H1 (cell line): ENCODE results near the gene FCGBP. TPM values are rescaled to one million over a fixed set of nuclear protein-coding genes. Genes with fewer than 3 reads are reported as not detected.

Experiments
- CTCF ChIA-PET: fragments of 300-600 bp; sonication (Branson Sonifier 250); formaldehyde crosslinking; loops from one replicate; lab custom pipeline; 2021; ENCODE audit not compliant: partially characterized antibody; lab: Charles Lee
- POLR2A ChIA-PET: fragments of 300-600 bp; sonication (Branson Sonifier 250); formaldehyde crosslinking; loops from one replicate; lab custom pipeline; 2021; ENCODE audit warnings: inconsistent platforms; ENCODE audit not compliant: partially characterized antibody; lab: Charles Lee
- DNase-seq, 2 experiments: peaks; one replicate each; pipeline versions ENCODE4 v3.0.0 to v3.0.0-alpha.2; 2010 to 2022; ENCODE audit warnings: low spot score in 2 of 2, low read depth in 1 of 2, mixed read lengths in 1 of 2
- FAIRE-seq: peaks from 2 replicates; lab custom pipeline; 2011; peaks lifted over from hg19 to GRCh38; lab: Jason Lieb, UNC
- H2AFZ ChIP-seq: 2 replicates; pipeline ENCODE4 v1.8.1; 2012; ENCODE audit warnings: low read length, inconsistent platforms
- H2AK5ac ChIP-seq: 2 replicates; pipeline ENCODE4 v1.6.1; 2013; ENCODE audit warnings: low read depth, low read length
- H2BK120ac ChIP-seq: replicated peaks from 2 replicates; pipeline ENCODE3; 2013; ENCODE audit warnings: low read depth, low read length, inconsistent platforms
- H2BK12ac ChIP-seq: 2 replicates; pipeline ENCODE4 v1.6.1; 2013; ENCODE audit warnings: low read depth, low read length
- H2BK15ac ChIP-seq: 2 replicates; pipeline ENCODE4 v1.6.1; 2013; ENCODE audit warnings: low read length
- H2BK20ac ChIP-seq: 2 replicates; pipeline ENCODE4 v1.6.1; 2013; ENCODE audit warnings: low read length
- H2BK5ac ChIP-seq: 2 replicates; pipeline ENCODE4 v1.6.1; 2013; ENCODE audit warnings: low read depth, low read length
- H3K14ac ChIP-seq: 2 replicates; pipeline ENCODE4 v1.6.1; 2013; ENCODE audit warnings: inconsistent platforms; ENCODE audit not compliant: insufficient read length
- H3K18ac ChIP-seq: 2 replicates; pipeline ENCODE4 v1.6.1; 2013; ENCODE audit warnings: low read length; ENCODE audit errors: extremely low read depth
- H3K23ac ChIP-seq: 2 replicates; pipeline ENCODE4 v1.6.1; 2013; ENCODE audit warnings: inconsistent platforms; ENCODE audit not compliant: insufficient read length
- H3K23me2 ChIP-seq: 2 replicates; pipeline ENCODE4 v1.6.1; 2013; ENCODE audit warnings: low read depth, low read length
- H3K27ac ChIP-seq: 2 replicates; pipeline ENCODE4 v1.6.1; 2011; ENCODE audit warnings: low read depth, low read length, inconsistent platforms
- H3K27me3 ChIP-seq, 4 experiments: replicated peaks in 1 of 4; 1 replicate in 1 of 4; 2 replicates in 3 of 4; pipeline versions ENCODE4 v1.6.1 to v1.8.1; 2011 to 2013; ENCODE audit warnings: low read length in 3 of 4, mild to moderate bottlenecking in 3 of 4, inconsistent platforms in 2 of 4, mixed read lengths in 2 of 4, moderate library complexity in 1 of 4; ENCODE audit not compliant: control insufficient read depth in 3 of 4, insufficient read depth in 3 of 4; ENCODE audit errors: extremely low read depth in 1 of 4
- H3K36me3 ChIP-seq, 4 experiments: 2 replicates each; pipeline versions ENCODE4 v1.6.1 to v1.8.1; 2011 to 2013; ENCODE audit warnings: mild to moderate bottlenecking in 4 of 4, low read length in 3 of 4, moderate library complexity in 2 of 4, control low read depth in 1 of 4, inconsistent platforms in 1 of 4; ENCODE audit not compliant: insufficient read depth in 4 of 4, control insufficient read depth in 2 of 4
- H3K4ac ChIP-seq: replicated peaks from 2 replicates; pipeline ENCODE3; 2013; ENCODE audit warnings: low read length, low read depth, mixed read lengths, inconsistent platforms; ENCODE audit not compliant: insufficient read length
- H3K4me1 ChIP-seq, 4 experiments: replicated peaks in 1 of 4; 1 replicate in 1 of 4; 2 replicates in 3 of 4; pipeline versions ENCODE4 v1.6.1 to v1.8.1; 2011 to 2013; ENCODE audit warnings: low read length in 3 of 4, inconsistent platforms in 2 of 4, mixed read lengths in 1 of 4; ENCODE audit not compliant: insufficient read depth in 4 of 4, control insufficient read depth in 3 of 4
- H3K4me2 ChIP-seq, 2 experiments: 2 replicates each; pipeline versions ENCODE4 v1.6.1 to v1.8.1; 2011 to 2013; ENCODE audit warnings: low read depth in 2 of 2, low read length in 2 of 2, control low read depth in 1 of 2, inconsistent platforms in 1 of 2, mild to moderate bottlenecking in 1 of 2; ENCODE audit not compliant: insufficient read depth in 1 of 2
- H3K4me3 ChIP-seq, 4 experiments: fragments of 200-600, 300-600 bp in 1 of 4; sonication (generic), shearing (Covaris generic), sonication (Bioruptor Twin) in 1 of 4; 2 replicates each; pipeline versions ENCODE4 v1.5.1 to v1.8.1; 2011 to 2016; ENCODE audit warnings: low read length in 4 of 4, low read depth in 3 of 4, control low read depth in 2 of 4, inconsistent platforms in 2 of 4, mild to moderate bottlenecking in 2 of 4, mixed read lengths in 1 of 4, moderate library complexity in 1 of 4; ENCODE audit not compliant: insufficient read depth in 2 of 4; ENCODE audit errors: extremely low read depth in 1 of 4
- H3K56ac ChIP-seq: replicated peaks from 2 replicates; pipeline ENCODE3; 2013; ENCODE audit warnings: low read depth, mild to moderate bottlenecking, mixed read lengths, low read length, inconsistent platforms; ENCODE audit not compliant: insufficient read length
- H3K79me1 ChIP-seq: 2 replicates; pipeline ENCODE4 v1.6.1; 2013; ENCODE audit warnings: low read depth, low read length, control low read depth
- H3K79me2 ChIP-seq, 2 experiments: 2 replicates each; pipeline versions ENCODE4 v1.6.1 to v1.8.1; 2012 to 2013; ENCODE audit warnings: low read length in 2 of 2, mild to moderate bottlenecking in 2 of 2, inconsistent platforms in 1 of 2; ENCODE audit not compliant: insufficient read depth in 2 of 2, control insufficient read depth in 1 of 2
- H3K9ac ChIP-seq, 4 experiments: replicated peaks in 1 of 4; 1 replicate in 1 of 4; 2 replicates in 3 of 4; pipeline versions ENCODE4 v1.6.1 to v1.8.1; 2011 to 2013; ENCODE audit warnings: low read depth in 3 of 4, low read length in 3 of 4, control low read depth in 2 of 4, mild to moderate bottlenecking in 2 of 4, moderate library complexity in 2 of 4, inconsistent platforms in 1 of 4; ENCODE audit errors: extremely low read depth in 1 of 4
- H3K9me3 ChIP-seq, 2 experiments: 2 replicates each; pipeline versions ENCODE4 v1.6.1 to v1.8.1; 2012 to 2013; ENCODE audit warnings: mild to moderate bottlenecking in 2 of 2, moderate library complexity in 2 of 2, control low read depth in 1 of 2, inconsistent platforms in 1 of 2, low read depth in 1 of 2, low read length in 1 of 2, mixed read lengths in 1 of 2; ENCODE audit not compliant: insufficient read depth in 2 of 2
- H4K20me1 ChIP-seq, 2 experiments: replicated peaks in 1 of 2; 2 replicates each; pipeline versions ENCODE3 to v1.8.1; 2011 to 2013; ENCODE audit warnings: inconsistent platforms in 2 of 2, low read length in 2 of 2, mild to moderate bottlenecking in 1 of 2; ENCODE audit not compliant: insufficient read depth in 2 of 2, control insufficient read depth in 1 of 2
- H4K5ac ChIP-seq: 2 replicates; pipeline ENCODE4 v1.6.1; 2013; ENCODE audit warnings: low read length, low read depth, mixed read lengths, inconsistent platforms; ENCODE audit not compliant: insufficient read length
- H4K8ac ChIP-seq: 2 replicates; pipeline ENCODE4 v1.8.0; 2013; ENCODE audit warnings: mild to moderate bottlenecking, moderate library complexity, low read length, inconsistent platforms; ENCODE audit not compliant: insufficient read depth; ENCODE audit errors: extremely low read depth
- H4K91ac ChIP-seq: replicated peaks from 2 replicates; pipeline ENCODE3; 2013; ENCODE audit warnings: low read length, mixed read lengths, inconsistent platforms; ENCODE audit not compliant: insufficient read length
- ATF3 ChIP-seq: IDR thresholded peaks from 2 replicates; pipeline ENCODE4 v1.6.1; 2011; ENCODE audit warnings: low read depth, mild to moderate bottlenecking, low read length; ENCODE audit not compliant: insufficient read depth
- CBX8 ChIP-seq: fragments of 300-800, 300-1000 bp; sonication (generic); IDR thresholded peaks from 2 replicates; pipeline ENCODE4 v1.7.1; 2016; ENCODE audit warnings: low read depth, low read length, borderline replicate concordance
- POLR2AphosphoS5 ChIP-seq: IDR thresholded peaks from 2 replicates; pipeline ENCODE4 v1.6.1; 2011; ENCODE audit warnings: low read depth, low read length
- RBBP5 ChIP-seq: IDR thresholded peaks from 2 replicates; pipeline ENCODE4 v1.7.1; 2012; ENCODE audit warnings: low read depth, mild to moderate bottlenecking, inconsistent platforms, low read length, moderate library complexity, borderline replicate concordance
- SIX5 ChIP-seq: IDR thresholded peaks from 2 replicates; pipeline ENCODE4 v1.6.1; 2011; ENCODE audit warnings: mild to moderate bottlenecking, low read depth, low read length
- SP1 ChIP-seq: IDR thresholded peaks from 2 replicates; pipeline ENCODE4 v1.6.1; 2011; ENCODE audit warnings: low read depth, low read length
- ZNF274 ChIP-seq: IDR thresholded peaks from 2 replicates; pipeline ENCODE4 v1.7.0; 2012; ENCODE audit warnings: low read length, borderline replicate concordance; ENCODE audit errors: extremely low read depth
- WGBS, 2 experiments: shearing (Covaris generic) in 1 of 2; methylation state at CpG; one replicate each; pipeline versions ENCODE4 v1.1.6 to v1.1.7; 2013 to 2015; ENCODE audit warnings: low lambda C conversion rate in 2 of 2, mixed read lengths in 2 of 2, inconsistent platforms in 1 of 2, low coverage in 1 of 2, missing lambda C conversion rate in 1 of 2; ENCODE audit not compliant: insufficient replicate concordance in 2 of 2, insufficient coverage in 1 of 2, insufficient read length in 1 of 2; ENCODE audit errors: extremely low coverage in 1 of 2, missing lambda C conversion rate in 1 of 2; 5-methylcytosine and 5-hydroxymethylcytosine counted together
- polyA plus RNA-seq, 7 experiments: library from polyadenylated mRNA; depleted of rRNA in 3 of 7; stranded (reverse) in 5 of 7; unstranded in 2 of 7; fragments of >200 nt in 5 of 7; fragments of 200-250 nt in 2 of 7; gene quantifications; 1 replicate in 5 of 7; 2 replicates in 1 of 7; 4 replicates in 1 of 7; pipeline versions ENCODE4 v1.2.1 to v1.2.3, GENCODE V29; 2011 to 2013; ENCODE audit warnings: missing spikeins in 2 of 7, mixed read lengths in 2 of 7
- total RNA-seq: library from RNA; stranded (reverse); fragmentation: NEBNext Ultra II Directional; extraction: Animal tissue kit (Norgen Biotek cat#: 25700); gene quantifications from 2 replicates; pipeline ENCODE4 v1.2.1, GENCODE V29; 2021

The FCGBP gene
- total and polyA plus RNA-seq, 2 of the 8 experiments (the other 6 are each of a cell fraction or from before 2014, with no cell fraction given) = 1.1 to 3.1 TPM

GRCh38 chr19:39928357-39928725 is 6.1 kb downstream of the FCGBP start:
- no peak overlapping the region for H4K91ac ChIP-seq
- DNase-seq (no peak), FAIRE-seq (no peak)
- H2AFZ ChIP-seq = no peak overlapping the region
- no peak overlapping the region for H2BK5ac ChIP-seq
- no peak overlapping the region for H2BK12ac ChIP-seq
- H3K4me3 ChIP-seq = no peak overlapping the region
- CTCF ChIA-PET = interaction anchor here (1.0 to 2.1 kb wide), 2 partner anchors 9 to 13 kb away, joined by 3 to 7 read pairs; no protein-coding TSS in a partner anchor
- no peaks in the 10 kb centered on the region for H3K27me3 ChIP-seq
- H3K23ac ChIP-seq = no peak overlapping the region
- TF ChIP-seq RBBP5 (no peak), SIX5 (no peak), POLR2AphosphoS5 (no peak), CBX8 (no peak), ZNF274 (no peak), SP1 (no peak), ATF3 (no peak)
- H3K14ac ChIP-seq = no peak overlapping the region
- H3K9me3 ChIP-seq = no peaks in the 10 kb centered on the region
- no peak overlapping the region for H4K5ac ChIP-seq
- H3K56ac ChIP-seq = no peak overlapping the region
- H2AK5ac ChIP-seq = no peak overlapping the region
- H3K36me3 ChIP-seq = no peaks in the 10 kb centered on the region
- no peaks in the 10 kb centered on the region for H3K4me1 ChIP-seq
- H4K8ac ChIP-seq = no peak overlapping the region
- H2BK20ac ChIP-seq = no peak overlapping the region
- H3K23me2 ChIP-seq = no peaks in the 10 kb centered on the region
- H4K20me1 ChIP-seq = no peaks in the 10 kb centered on the region
- no peak overlapping the region for H3K9ac ChIP-seq
- H2BK15ac ChIP-seq = no peak overlapping the region
- H3K79me1 ChIP-seq = no peaks in the 10 kb centered on the region
- POLR2A ChIA-PET = interaction anchor here (1.4 kb wide), 1 partner anchor 41 kb away, joined by 3 read pairs; no protein-coding TSS in a partner anchor
- H3K18ac ChIP-seq = no peak overlapping the region
- H3K4me2 ChIP-seq = no peak overlapping the region
- H3K4ac ChIP-seq = no peak overlapping the region
- 87% methylated on average over 3 of the region's 3 CpGs; no CpG with 5 or more reads in 1 of the 2 experiments for WGBS, 2 experiments
- H3K79me2 ChIP-seq = no peaks in the 10 kb centered on the region
- H2BK120ac ChIP-seq = no peak overlapping the region
- H3K27ac ChIP-seq = no peak overlapping the region
